ENCODE measurements around the gene ADAMTS16.
A peak's percentile ranks its signal among the peaks of the same experiment; 100 is the strongest.
"Not testable (repeated sequence)": the region's sequence is repeated elsewhere in the genome, so short reads cannot be mapped to it uniquely, and the experiment has no call there.

The ADAMTS16 gene, protein sequence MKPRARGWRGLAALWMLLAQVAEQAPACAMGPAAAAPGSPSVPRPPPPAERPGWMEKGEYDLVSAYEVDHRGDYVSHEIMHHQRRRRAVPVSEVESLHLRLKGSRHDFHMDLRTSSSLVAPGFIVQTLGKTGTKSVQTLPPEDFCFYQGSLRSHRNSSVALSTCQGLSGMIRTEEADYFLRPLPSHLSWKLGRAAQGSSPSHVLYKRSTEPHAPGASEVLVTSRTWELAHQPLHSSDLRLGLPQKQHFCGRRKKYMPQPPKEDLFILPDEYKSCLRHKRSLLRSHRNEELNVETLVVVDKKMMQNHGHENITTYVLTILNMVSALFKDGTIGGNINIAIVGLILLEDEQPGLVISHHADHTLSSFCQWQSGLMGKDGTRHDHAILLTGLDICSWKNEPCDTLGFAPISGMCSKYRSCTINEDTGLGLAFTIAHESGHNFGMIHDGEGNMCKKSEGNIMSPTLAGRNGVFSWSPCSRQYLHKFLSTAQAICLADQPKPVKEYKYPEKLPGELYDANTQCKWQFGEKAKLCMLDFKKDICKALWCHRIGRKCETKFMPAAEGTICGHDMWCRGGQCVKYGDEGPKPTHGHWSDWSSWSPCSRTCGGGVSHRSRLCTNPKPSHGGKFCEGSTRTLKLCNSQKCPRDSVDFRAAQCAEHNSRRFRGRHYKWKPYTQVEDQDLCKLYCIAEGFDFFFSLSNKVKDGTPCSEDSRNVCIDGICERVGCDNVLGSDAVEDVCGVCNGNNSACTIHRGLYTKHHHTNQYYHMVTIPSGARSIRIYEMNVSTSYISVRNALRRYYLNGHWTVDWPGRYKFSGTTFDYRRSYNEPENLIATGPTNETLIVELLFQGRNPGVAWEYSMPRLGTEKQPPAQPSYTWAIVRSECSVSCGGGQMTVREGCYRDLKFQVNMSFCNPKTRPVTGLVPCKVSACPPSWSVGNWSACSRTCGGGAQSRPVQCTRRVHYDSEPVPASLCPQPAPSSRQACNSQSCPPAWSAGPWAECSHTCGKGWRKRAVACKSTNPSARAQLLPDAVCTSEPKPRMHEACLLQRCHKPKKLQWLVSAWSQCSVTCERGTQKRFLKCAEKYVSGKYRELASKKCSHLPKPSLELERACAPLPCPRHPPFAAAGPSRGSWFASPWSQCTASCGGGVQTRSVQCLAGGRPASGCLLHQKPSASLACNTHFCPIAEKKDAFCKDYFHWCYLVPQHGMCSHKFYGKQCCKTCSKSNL

DNA sequence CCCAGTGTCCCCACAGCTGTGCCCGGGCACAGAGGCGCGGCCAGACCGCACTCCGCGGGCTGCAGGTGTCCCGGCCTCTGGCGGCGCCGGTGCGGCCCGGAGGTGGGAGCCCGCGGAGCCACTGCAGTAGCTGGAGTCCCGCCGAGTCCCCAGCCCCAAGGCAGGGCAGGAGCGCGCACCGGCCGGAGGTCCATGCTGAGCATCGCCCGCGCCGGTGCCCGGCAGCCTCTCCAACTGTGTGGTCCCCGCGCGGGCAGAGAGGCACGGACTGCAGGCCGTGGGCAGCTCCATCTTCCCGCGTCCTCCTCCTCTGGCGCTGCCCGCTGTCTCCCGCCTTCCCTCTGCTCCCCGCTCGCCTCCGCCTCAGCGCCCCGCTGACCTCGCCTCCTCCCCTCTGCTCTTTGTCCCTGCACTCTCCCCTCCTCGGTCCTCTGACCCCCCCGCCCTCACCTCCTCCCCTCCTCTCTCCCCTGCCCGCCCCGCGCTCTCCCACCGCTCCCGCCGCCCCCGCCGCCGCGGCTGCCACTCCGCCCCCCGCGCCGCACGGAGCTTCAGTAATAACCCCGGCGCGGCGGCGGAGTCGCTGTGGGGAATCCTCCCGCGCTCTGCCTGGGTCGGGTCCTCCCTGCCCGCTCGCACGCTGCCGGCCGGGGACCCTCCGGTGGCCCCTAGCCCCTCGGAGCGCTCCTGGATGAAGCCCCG lies at the start of gene ADAMTS16:
ADAMTS16 (plus strand) TSS at position 554 of the 702 bp plus-strand sequence; CDS start at position 692, 138 bp downstream.
- no peak for DNase-seq

DNA sequence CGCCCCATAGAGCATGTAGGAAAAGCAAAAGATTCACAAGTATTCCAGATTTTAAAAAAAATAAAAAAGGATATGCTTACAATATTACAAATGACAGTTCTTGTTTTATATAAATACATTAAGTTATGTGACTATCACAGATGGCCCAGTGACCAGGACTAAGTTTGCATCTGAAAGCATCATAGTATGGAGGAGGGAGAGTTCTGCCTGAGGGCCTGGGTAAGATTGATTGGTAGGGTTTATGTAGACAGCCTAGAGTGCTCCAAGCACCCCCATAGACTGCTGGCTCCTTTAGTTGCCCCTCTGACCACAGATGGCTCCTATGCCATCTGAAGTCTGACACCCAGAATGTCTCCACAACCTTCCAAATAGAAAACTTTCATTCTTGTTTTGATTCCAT lies 48.0 kb upstream of the ADAMTS16 start:
- no peak for DNase-seq

DNA sequence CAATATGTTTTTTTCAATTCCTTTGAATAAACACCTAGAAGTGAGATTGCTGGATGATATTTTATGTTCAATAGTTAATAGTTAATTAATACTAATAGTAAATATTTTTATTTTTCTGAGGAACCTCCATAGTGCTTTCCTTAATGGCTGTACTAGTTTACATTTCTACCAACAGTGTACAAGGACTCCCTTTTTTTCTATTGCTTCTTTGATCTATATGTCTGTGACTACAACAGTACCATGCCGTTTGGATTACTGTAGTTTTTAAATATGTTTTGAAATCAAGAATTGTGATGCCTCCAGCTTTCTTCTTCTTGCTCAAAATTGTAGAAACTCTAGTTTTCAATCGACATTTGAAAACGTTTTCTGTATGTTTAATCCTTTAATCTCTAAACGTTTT lies 39.5 kb upstream of the ADAMTS16 start:
- DNase-seq = no peak

DNA sequence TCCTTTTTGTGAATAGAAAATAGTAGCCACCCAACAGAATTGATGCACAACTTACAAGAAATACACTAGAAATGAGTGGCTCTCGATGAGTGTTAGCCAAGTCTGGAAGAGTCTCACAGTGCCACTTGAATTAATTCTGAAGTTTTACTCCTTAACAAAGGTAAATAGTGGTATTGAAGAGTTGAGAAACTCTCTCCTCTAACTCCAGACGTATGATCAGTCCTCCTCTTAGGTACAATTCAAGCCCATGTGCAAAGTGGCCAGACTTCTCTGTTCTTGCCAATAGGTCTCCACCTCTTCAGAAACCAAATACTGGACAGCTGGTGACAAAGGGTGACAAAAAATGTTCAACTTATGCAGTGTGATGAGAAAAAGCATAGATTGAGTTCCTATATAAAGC lies 38.5 kb upstream of the ADAMTS16 start:
- no peak for DNase-seq

DNA sequence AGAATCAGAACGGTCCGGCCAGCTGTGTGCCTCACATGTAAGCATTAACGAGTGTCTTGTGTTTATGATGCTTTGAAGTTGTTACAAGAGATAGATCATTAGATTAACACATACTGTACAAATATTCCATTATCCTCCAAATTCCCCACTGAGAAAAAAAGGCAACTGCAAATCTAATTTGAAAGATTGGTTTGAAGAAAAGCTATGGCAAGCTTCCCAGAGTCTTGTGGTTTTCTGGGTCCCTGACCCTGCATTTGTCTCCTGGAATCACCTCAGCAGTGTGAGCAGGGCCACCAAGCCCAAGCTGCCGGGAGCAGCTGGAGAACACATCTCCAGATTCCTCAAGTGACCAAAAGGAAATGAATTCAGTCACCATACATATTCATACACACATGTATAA lies 36.9 kb upstream of the ADAMTS16 start:
- DNase-seq = no peak

DNA sequence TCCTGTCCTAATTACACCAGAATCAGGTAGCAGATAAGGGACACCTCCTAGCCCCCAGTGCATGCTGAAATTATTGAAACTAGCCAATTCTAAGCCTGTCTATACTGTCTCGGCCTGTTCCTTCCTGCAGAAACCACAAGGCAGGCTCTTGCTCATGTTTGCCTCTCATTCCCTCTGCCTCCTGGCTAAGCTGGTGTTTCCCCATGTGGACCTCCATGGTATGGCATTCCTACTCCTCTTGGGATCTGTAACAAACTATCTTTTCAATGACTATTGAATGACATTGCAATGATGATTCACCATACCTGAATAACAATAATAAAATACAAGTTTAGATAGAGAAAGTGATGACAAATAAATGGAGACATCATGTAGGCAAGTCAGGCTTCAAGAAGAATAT lies 35.6 kb upstream of the ADAMTS16 start:
- no peak for DNase-seq

DNA sequence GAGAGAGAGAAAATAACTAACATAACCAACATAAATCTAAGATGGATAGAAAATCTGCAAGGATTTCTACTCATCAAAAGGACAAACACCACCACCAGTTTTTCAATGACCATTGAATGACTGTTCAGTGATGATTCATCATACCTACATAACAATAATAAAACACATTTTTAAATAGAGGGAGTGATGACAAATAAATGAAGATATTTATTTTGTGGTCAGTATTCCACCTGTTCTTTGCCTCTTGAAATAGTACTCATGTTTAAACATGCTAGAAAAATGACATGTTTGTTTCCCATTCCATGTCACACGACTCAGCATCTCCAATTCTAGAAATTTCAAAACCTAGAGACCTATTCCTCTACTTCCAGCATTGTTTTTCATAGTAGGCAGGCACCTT lies 34.6 kb upstream of the ADAMTS16 start:
- no peak for DNase-seq

DNA sequence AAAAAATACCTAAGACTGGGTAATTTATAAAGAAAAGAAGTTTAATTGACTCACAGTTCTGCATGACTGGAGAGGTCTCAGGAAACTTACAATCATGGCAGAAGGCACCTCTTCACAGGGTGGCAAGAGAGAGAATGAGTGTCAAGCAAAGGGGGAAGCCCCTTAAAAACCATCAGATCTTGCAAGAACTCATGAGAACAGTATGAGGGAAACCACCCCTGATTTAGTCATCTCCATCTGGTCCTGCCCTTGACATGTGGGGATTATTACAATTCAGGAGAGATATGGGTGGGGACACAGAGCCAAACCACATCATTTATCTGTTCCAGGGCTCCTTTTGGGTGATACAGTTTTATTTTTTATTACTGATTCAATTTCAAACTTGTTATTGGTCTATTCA lies 23.2 kb upstream of the ADAMTS16 start:
- DNase-seq = no peak

DNA sequence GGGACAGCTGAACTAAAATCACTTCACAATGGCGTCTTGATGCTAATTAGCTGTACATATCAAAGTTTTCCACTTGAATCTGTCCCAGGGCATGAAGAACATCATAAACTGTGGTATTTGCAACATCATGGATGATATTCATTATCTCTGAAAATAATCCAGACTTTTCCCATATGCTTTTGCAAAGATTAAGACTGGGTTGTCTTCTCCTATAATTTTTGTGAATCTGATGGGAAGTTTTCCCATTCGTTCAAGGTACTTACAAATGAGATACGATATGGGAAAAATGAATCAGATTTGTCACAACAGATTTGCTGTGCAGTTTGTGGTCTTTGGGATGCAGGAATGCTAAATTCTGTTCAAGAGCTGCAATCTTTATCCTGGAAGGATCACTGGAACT lies 17.4 kb upstream of the ADAMTS16 start:
- DNase-seq = no peak

DNA sequence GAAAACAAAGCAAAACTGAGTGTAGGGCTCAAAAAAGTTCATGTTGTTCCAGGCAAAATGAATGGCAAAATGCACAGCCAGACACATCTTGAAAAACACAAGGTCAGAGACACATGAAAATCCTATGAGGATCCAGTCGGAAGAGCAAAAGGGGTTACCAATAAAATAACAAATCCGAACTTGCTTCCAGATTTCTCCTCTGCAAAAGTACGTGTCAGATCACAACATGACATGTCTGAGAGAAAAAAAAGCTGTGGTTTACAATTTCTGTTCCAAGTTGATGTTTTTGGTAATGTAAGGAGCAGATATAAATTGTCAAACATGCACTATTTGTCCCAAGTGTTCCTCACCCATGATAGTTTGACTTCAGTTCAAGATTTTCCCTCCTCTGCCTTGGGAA lies 15.9 kb upstream of the ADAMTS16 start:
- DNase-seq = no peak

DNA sequence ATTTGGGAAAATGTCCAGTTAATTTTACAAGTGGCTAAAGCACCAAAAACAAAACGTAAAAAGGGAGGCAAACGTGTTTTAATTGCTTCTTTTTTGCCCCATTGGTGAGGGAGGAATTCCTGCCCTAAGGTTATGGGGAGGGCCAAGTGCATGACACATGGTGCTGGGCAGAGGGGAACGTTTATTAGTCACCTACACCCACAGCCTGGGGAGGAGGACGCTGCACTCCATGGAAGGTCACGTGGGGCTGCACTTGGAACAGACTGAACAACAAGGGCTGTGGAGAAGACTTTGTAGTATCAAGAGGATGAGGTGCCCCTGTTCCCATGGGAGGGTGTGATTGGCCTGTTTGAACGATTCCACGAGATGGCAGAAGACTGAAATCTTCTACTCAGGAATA lies 13.7 kb upstream of the ADAMTS16 start:
- no peak for DNase-seq

DNA sequence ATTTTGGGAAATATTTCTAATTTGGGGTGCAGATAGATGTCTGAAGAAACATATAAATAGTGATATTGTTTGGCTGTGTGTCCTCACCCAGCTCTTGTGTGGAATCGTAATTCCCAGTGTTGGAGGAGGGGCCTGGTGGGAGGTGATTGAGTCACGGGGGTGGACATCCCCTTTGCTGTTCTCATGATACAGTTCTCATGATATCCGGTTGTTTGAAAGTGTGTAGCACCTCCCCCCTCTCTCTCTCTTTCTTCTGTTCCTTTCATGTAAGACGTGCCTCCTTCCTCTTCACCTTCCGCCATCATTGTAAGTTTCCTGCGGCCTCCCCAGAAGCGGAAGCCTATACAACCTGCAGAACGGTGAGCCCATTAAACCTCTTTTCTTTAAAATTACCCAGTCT lies 11.4 kb upstream of the ADAMTS16 start:
- DNase-seq = no peak

DNA sequence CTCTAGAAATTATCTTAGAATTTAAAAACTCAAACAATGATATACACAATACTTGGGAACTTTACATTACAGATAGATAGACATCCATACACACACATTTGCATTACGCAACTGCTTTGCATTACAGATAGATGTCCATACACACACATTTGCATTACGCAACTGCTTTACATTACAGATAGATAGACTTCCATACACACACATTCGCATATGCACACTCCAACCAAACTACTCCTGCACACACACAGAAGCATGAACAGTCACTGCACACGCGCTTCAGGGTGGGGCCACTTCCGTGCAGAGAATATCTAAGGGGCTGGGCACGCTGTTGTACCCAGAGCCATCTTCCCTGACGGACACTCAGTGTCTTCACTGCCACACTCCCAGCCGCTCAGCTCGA lies 7.9 kb upstream of the ADAMTS16 start:
- DNase-seq = no peak

DNA sequence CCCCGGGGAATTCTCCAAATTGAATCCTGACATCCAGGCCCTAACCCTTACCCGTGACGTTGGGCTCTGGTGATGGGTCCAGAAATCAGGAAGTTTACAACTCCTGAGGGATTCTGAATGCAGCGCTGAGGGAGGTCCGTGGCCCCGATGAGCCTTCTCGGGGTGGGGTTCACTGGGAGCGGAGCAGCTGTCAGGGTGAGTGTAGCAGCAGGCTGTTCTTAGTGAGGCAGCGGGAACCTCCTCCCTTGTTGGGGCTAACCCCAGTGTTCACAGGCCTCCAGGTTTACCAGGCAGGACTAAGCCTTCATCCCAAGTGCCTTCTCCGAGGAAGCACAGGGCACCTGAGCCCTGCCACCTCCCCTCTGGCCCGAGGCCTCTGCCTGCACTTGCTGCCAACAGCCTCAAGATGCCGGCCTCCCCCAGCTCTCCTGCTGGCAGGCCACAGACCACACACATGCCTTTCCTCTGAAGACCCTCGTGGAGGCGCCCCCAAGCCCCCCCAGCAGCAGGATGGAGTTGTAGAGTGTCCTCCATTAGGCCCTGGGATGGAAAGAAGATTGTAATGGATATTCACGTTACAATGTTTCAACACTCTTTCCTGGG lies 7.3 kb upstream of the ADAMTS16 start:
- no peak for DNase-seq

DNA sequence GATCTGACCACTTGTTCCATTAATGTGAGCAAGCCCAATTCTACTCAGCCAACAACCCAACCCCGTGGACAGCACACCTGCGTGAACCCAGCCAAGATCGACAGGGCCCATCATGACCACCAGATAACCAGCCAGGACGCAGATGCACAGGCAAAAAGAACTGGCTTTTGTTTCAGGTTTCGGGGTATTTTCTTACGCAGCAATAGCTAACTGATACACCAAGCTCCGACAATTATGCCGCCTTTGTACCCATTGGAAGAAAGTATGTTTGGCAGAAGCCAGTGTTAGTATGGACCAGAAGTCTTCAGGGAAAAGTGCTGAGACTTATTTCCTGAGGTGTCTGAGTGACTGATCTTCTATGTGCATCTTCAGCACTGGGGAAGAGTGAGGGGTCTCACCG lies 6.0 kb upstream of the ADAMTS16 start:
- DNase-seq = no peak

DNA sequence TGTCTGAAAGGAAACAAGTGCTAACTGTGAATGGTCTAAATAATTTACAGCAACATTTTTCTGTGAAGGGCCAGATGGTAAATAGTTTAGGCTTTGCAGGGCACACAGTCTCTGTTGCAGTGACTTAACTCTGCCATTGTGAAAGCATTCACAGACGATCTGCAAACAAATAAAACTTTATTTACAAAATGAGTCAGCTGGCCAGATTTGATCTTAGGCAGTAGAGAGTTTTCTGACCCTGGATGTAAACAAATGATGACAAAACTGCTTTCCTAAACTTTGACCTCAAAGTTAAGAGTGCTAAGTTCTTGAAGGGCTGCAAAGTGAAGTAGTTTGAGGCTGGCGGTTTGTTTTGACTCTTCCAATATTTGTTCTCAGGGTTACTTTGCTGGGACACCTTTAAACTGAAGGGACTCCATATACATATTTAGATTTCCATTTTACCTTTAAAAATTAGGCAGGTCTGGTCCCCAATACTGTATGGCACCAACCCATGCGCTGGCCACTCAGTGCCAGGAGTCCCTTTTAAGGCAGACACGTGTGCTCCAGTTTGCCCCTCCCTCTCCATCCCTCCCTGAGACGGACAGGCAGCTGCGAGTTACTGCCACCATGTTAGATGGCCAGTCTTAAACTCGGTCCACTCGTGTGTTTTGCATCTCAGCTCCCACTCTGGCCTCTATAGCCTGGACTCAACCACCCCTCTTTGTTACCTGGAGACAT lies 4.0 kb upstream of the ADAMTS16 start:
- no peak for DNase-seq

DNA sequence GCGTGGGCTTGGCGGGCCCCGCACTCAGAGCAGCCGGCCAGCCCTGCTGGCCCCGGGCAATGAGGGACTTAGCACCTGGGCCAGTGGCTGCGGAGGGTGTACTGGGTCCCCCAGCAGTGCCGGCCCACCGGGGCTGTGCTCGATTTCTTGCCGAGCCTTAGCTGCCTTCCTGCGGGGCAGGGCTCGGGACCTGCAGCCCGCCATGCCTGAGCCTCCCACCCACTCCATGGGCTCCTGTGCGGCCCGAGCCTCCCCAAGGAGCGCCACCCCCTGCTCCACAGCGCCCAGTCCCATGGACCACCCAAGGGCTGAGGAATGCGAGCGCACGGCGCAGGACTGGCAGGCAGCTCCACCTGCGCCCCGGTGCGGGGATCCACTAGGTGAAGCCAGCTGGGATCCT lies 2.3 kb upstream of the ADAMTS16 start:
- DNase-seq = not testable (repeated sequence)

DNA sequence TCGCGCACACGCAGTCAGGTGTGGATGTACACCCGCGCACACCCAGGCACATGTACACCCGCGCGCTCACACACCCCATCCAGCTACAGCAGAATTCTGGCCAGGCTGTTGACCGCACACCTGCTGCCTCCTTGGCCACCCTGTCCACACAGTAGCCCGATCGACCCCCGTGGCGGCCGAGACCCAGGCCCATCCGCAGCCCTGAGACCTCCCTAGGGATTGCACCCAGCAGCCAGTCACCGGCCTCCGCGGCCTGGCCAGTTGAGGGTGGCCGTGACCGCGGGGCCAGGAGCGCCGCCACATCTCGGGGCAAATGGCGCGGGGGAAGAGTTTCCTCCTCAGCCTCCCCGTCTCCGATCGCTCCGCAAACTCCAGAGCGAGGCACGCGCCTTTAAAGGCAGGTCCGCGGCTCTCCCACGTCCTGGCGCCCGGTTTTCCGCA lies 774 bp upstream of the ADAMTS16 start:
- no peak for DNase-seq

DNA sequence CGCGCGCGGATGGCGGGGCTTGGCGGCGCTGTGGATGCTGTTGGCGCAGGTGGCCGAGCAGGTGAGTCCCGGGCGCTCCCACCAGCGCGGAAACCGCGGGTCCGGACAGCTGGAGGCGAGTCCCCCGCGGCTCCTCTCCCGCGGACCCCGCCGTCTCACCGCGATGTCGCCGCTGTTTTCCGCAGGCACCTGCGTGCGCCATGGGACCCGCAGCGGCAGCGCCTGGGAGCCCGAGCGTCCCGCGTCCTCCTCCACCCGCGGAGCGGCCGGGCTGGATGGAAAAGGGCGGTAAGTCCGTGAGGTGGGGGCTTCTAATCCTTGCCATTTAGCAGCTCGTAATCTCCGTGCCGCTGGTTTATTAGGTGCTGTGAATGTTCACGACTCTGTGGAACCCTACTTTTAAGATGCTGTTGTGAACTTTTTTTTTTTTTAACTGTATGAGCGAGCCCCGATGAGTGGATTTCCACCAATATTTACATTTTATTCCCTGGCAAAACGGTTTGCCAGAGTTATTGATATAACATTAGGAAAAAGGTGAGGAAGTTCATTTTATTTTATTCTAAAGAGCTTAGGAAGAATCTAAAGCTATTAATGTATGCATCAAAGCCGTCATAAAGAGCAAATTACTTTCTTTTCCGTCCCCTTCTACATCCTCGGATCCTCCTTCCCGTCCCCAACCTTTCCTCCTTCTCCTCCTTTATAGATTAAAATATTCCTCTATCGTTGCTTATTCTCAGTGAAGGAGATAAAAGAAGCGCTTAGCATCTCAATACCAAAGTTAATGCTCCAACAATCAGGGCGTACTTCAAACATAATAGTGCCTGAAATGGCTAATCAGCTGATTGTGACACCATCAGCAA lies 579 bp downstream of the ADAMTS16 start:
- peak; percentile 3 for DNase-seq

DNA sequence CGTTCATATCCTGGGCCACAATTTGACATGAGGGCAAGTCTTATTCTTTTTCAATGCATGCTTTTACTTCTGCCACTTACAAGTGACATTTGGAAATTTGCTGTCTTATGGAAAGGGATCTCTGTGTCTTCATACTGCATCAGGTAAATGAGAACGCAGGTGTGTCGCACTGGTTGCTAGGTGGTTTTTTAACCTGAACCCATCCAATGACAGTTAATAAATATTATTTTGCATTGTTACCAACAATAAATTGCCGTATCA lies 1.1 kb downstream of the ADAMTS16 start:
- no peak for DNase-seq

All from hematopoietic multipotent progenitor cell treated with erythropoietin and hydrocortisone succinate and interleukin-3 and kit ligand, for 4 days (in vitro differentiated cells).